K562 treated with DMSO at 1 percent for 48 hours (cell line): Measurements from ENCODE around the gene FBXO9. TPM values are rescaled to one million over a fixed set of nuclear protein-coding genes. Genes with fewer than 3 reads are reported as not detected.

ENCODE experiments used
- total RNA-seq: library from RNA; unstranded; fragments of 300-600 nt; gene quantifications from 2 replicates; pipeline ENCODE4 v1.2.3, GENCODE V29; 2022; ENCODE audit warnings: low replicate concordance; ENCODE audit errors: extremely low read depth

FBXO9 gene
- total RNA-seq = not detected in 2 replicates

GRCh38 chr6:53065266-53066076, at the start of gene FBXO9:
Gene FBXO9 (plus strand): TSS chr6:53065404. CDS start chr6:53065790, 386 bp downstream.

DNA sequence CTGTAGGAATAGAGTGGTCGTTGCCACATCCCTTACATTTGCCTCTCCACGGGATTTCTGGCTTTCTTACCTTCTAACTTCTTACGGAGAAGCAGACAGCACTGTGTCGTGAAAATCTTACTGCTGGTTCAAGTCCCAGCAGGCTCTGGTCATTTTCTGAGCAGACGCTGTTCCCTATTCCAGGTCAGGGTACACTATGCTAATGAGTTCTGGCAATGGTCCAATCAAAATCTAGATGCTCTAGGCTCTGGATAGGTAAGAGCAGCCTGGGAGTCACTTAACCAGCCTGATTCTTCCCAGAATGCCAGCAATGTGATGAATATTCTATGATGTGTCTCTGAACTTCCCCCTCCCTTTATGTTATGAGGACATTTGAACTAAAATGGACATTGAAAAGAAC, 83.5 kb downstream of the FBXO9 start, which contains the start of gene GCM1:
TSS of gene GCM1 (minus strand) at position 158 of the 400 bp plus-strand sequence. CDS start 3,209 bp downstream, outside the sequence.

Other genes starting within 250 kb of the FBXO9 start
- not detected in 2 replicates for gene GSTA5, start 224.6 kb upstream of the FBXO9 start, total RNA-seq
- gene GSTA3, start 155.7 kb upstream of the FBXO9 start, total RNA-seq = not detected in 2 replicates
- gene GSTA4, start 70.1 kb upstream of the FBXO9 start, total RNA-seq = not detected in 2 replicates
- not detected in 2 replicates for gene CILK1, start 3.6 kb upstream of the FBXO9 start, total RNA-seq
- gene GCM1, start 83.4 kb downstream of the FBXO9 start, total RNA-seq = not detected in 2 replicates